ENCODE data around the gene ACP5.
"Not testable (repeated sequence)": the region's sequence is repeated elsewhere in the genome, so short reads cannot be mapped to it uniquely, and the experiment has no call there.

The ACP5 gene

DNA sequence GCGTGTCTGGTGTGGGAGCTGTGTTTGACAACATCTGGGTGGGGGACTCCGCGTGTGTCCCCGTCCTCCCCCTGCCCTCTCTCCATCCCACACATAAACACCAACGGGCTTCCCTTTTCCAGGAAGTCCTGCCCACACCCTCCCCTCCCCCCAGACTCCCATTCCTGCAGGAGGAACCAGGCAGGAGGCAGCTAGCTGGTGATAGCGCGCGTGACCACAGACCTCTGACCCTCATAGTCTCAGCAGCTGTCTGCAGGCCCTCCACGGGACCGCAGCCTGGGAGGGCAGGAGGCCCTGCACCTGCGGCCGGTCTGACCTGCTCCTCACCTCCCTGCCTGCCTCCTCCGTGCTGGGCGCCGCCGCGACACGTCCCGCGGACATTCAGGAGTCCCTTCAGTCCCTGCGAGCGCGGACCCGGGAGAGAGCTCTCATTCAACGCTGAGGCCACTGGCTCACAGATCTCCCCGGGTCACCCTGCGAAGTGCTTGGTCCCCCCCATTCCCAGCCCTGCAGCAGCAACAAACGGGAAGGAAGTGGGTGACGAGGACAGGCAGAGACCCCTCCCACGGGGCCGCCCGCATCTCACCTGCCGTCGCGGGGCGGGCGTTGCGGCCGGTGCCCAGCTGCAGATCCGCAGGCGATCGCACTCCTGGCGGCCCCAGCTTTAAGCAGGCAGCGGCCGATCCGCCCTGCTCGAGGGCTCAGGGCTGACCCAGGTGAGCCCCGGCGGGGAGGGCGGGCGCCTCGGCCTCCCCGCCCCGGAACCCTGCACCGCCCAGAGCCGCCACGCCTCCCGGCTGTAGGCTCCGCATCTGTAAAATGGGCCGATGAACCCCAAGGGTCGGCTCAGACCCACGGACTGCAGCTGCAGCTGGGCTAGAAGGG lies 1.1 kb upstream of the ACP5 start:
- DNase-seq (ENCODE audit: low spot score) (no peak), ATAC-seq (ENCODE audit: low read depth) (no peak)
- no peak overlapping the region for H3K27ac ChIP-seq (ENCODE audit: poor library complexity, severe bottlenecking)
- H3K36me3 ChIP-seq (ENCODE audit: low read depth) = no peaks in the 10 kb centered on the region
- TF ChIP-seq, protein P1, sequence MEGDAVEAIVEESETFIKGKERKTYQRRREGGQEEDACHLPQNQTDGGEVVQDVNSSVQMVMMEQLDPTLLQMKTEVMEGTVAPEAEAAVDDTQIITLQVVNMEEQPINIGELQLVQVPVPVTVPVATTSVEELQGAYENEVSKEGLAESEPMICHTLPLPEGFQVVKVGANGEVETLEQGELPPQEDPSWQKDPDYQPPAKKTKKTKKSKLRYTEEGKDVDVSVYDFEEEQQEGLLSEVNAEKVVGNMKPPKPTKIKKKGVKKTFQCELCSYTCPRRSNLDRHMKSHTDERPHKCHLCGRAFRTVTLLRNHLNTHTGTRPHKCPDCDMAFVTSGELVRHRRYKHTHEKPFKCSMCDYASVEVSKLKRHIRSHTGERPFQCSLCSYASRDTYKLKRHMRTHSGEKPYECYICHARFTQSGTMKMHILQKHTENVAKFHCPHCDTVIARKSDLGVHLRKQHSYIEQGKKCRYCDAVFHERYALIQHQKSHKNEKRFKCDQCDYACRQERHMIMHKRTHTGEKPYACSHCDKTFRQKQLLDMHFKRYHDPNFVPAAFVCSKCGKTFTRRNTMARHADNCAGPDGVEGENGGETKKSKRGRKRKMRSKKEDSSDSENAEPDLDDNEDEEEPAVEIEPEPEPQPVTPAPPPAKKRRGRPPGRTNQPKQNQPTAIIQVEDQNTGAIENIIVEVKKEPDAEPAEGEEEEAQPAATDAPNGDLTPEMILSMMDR (IDR thresholded peaks at IDR 0.05; ENCODE audit: poor library complexity, severe bottlenecking) = no peak
- no peak overlapping the region for H3K4me3 ChIP-seq (ENCODE audit: severe bottlenecking)
- H3K4me1 ChIP-seq (ENCODE audit: insufficient read depth, poor library complexity, severe bottlenecking) = no peaks in the 10 kb centered on the region
- H3K9me3 ChIP-seq (ENCODE audit: severe bottlenecking) = no peaks in the 10 kb centered on the region
- H3K27me3 ChIP-seq (ENCODE audit: insufficient read depth, poor library complexity, severe bottlenecking) = no peaks in the 10 kb centered on the region

DNA sequence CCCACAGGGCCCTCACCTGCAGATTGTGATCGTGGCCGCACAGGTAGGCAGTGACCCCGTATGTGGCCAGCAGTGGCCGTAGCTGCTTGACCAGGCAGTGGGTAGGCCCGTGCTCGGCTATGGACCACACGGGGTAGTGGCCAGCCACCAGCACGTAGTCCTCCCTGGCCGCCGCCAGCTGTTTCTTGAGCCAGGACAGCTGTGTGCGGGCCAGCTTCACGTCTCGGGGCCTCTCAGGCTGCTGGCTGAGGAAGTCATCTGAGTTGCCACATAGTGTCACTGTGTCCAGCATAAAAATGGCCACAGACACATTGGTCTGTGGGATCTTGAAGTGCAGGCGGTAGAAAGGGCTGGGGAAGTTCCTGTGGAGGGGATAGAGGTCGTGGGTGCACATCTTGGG lies 1.2 kb downstream of the ACP5 start:
- no peak overlapping the region for H3K27ac ChIP-seq (ENCODE audit: poor library complexity, severe bottlenecking)
- H3K4me1 ChIP-seq (ENCODE audit: insufficient read depth, poor library complexity, severe bottlenecking) = no peaks in the 10 kb centered on the region
- H3K27me3 ChIP-seq (ENCODE audit: insufficient read depth, poor library complexity, severe bottlenecking) = no peaks in the 10 kb centered on the region
- TF ChIP-seq, protein P1 (IDR thresholded peaks at IDR 0.05; ENCODE audit: poor library complexity, severe bottlenecking) = no peak
- H3K36me3 ChIP-seq (ENCODE audit: low read depth) = no peaks in the 10 kb centered on the region
- ATAC-seq (ENCODE audit: low read depth) = no peak
- H3K4me3 ChIP-seq (ENCODE audit: severe bottlenecking) = no peak overlapping the region
- H3K9me3 ChIP-seq (ENCODE audit: severe bottlenecking) = no peaks in the 10 kb centered on the region
- DNase-seq (ENCODE audit: low spot score) = no peak

DNA sequence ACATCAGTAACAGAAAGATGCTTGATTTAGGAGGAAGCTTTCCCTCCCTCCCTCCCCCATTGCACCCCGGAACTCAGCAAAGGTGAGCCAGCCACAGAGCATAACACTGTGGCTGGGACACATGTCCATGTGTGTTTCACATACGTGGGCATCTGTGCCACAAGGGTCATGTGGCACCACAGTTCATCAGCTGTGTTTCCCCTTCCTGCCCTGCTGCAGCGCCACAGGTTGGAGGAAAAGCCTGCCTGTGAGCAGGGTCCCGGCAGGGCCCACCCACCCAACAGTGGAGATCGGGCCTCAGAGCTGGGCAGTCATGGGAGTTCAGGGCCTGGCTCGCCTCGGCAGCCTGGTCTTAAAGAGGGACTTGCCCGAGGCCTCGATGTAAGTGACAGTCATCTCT lies 2.8 kb downstream of the ACP5 start:
- H3K36me3 ChIP-seq (ENCODE audit: low read depth) = no peaks in the 10 kb centered on the region
- H3K4me3 ChIP-seq (ENCODE audit: severe bottlenecking) = no peak overlapping the region
- no peaks in the 10 kb centered on the region for H3K27me3 ChIP-seq (ENCODE audit: insufficient read depth, poor library complexity, severe bottlenecking)
- no peaks in the 10 kb centered on the region for H3K9me3 ChIP-seq (ENCODE audit: severe bottlenecking)
- no peak overlapping the region for H3K27ac ChIP-seq (ENCODE audit: poor library complexity, severe bottlenecking)
- no peak for DNase-seq (ENCODE audit: low spot score)
- ATAC-seq (ENCODE audit: low read depth) = no peak
- TF ChIP-seq, protein P1 (IDR thresholded peaks at IDR 0.05; ENCODE audit: poor library complexity, severe bottlenecking) = no peak
- no peaks in the 10 kb centered on the region for H3K4me1 ChIP-seq (ENCODE audit: insufficient read depth, poor library complexity, severe bottlenecking)

DNA sequence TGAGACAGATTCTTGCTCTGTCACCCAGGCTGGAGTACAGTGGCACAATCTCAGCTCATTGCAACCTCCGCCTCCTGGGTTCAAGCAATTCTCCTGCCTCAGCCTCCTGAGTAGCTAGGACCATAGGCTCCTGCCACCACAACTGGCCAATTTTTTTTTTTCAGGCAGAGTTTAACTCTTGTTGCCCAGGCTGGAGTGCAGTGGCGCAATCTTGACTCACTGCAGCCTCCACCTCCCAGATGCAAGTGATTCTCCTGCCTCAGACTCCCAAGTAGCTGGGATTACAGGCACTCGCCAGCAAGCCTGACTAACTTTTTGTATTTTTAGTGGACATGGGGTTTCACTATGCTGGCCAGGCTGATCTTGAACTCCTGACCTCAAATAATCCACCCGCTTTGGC lies 3.7 kb downstream of the ACP5 start:
- H3K27me3 ChIP-seq (ENCODE audit: insufficient read depth, poor library complexity, severe bottlenecking); ATAC-seq (ENCODE audit: low read depth); H3K27ac ChIP-seq (ENCODE audit: poor library complexity, severe bottlenecking); H3K9me3 ChIP-seq (ENCODE audit: severe bottlenecking); H3K4me1 ChIP-seq (ENCODE audit: insufficient read depth, poor library complexity, severe bottlenecking); H3K4me3 ChIP-seq (ENCODE audit: severe bottlenecking); DNase-seq (ENCODE audit: low spot score); H3K36me3 ChIP-seq (ENCODE audit: low read depth): not testable (repeated sequence)

DNA sequence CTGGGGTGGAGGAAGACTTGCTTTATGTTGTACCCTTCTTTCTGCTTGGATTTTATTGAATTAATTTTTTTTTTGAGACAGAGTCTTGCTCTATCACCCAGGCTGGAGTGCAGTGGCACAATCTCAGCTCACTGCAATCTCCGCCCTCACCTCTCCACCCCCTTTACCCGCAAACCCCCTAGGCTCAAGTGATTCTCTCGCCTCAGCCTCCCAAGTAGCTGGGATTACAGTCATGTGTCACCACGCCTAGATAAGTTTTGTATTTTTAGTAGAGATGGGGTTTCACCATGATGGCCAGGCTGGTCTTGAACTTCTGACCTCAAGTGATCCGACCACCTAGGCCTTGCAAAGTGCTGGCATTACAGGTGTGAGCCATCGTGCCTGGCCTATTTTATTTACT lies 4.1 kb downstream of the ACP5 start:
- DNase-seq (ENCODE audit: low spot score); H3K4me1 ChIP-seq (ENCODE audit: insufficient read depth, poor library complexity, severe bottlenecking); H3K4me3 ChIP-seq (ENCODE audit: severe bottlenecking); H3K27ac ChIP-seq (ENCODE audit: poor library complexity, severe bottlenecking); H3K36me3 ChIP-seq (ENCODE audit: low read depth); H3K27me3 ChIP-seq (ENCODE audit: insufficient read depth, poor library complexity, severe bottlenecking); H3K9me3 ChIP-seq (ENCODE audit: severe bottlenecking); ATAC-seq (ENCODE audit: low read depth): not testable (repeated sequence)

DNA sequence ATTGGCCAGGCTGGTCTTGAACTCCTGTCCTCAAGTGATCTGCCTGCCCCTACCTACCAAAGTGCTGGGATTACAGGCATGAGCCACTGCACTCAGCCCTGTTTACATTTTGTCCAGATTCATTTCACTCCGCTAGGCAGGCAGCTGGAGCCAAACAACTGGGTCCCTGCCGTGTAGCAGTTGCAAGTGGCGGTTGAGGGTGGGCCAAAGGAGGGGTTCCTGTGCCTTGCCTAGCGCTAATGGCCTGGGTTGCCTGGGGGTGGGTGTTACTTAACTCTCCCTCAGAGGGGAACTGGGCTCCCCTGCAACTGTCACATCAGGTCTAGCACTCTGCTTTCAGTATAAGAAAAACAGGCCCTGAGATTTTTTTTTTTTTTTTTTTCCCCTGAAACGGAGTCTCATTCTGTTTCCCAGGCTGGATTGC lies 7.4 kb downstream of the ACP5 start:
- H3K36me3 ChIP-seq (ENCODE audit: low read depth) = no peaks in the 10 kb centered on the region
- H3K27me3 ChIP-seq (ENCODE audit: insufficient read depth, poor library complexity, severe bottlenecking) = no peaks in the 10 kb centered on the region
- no peaks in the 10 kb centered on the region for H3K9me3 ChIP-seq (ENCODE audit: severe bottlenecking)
- DNase-seq (ENCODE audit: low spot score) (no peak), ATAC-seq (ENCODE audit: low read depth) (no peak)
- H3K4me3 ChIP-seq (ENCODE audit: severe bottlenecking) = no peak overlapping the region
- H3K27ac ChIP-seq (ENCODE audit: poor library complexity, severe bottlenecking) = no peak overlapping the region
- H3K4me1 ChIP-seq (ENCODE audit: insufficient read depth, poor library complexity, severe bottlenecking) = no peaks in the 10 kb centered on the region
- TF ChIP-seq, protein P1 (IDR thresholded peaks at IDR 0.05; ENCODE audit: poor library complexity, severe bottlenecking) = no peak

Measured in RWPE2 (cell line).